Measurements from ENCODE around the gene NBPF6.
"Not testable (repeated sequence)": the region's sequence is repeated elsewhere in the genome, so short reads cannot be mapped to it uniquely, and the experiment has no call there.

- TF ChIP-seq CTCF, POLR2A, POLR2AphosphoS5 (IDR thresholded peaks at IDR 0.05): not testable (repeated sequence)
Observed at GRCh38 chr1:108438536-108438935, 11.6 kb upstream of the NBPF6 start.

All from breast epithelium (tissue), 3 donors.